HG03045 (cell line): ENCODE results near the gene GAGE13.
"Not testable (repeated sequence)": the region's sequence is repeated elsewhere in the genome, so short reads cannot be mapped to it uniquely, and the experiment has no call there.

Experiments
- ATAC-seq: cut with Tn5 transposase; IDR thresholded peaks from one replicate; pipeline ENCODE4 v1.9.1; 2021; ENCODE audit warnings: mild to moderate bottlenecking, moderate library complexity; ENCODE audit not compliant: unreplicated experiment

GAGE13 gene

DNA sequence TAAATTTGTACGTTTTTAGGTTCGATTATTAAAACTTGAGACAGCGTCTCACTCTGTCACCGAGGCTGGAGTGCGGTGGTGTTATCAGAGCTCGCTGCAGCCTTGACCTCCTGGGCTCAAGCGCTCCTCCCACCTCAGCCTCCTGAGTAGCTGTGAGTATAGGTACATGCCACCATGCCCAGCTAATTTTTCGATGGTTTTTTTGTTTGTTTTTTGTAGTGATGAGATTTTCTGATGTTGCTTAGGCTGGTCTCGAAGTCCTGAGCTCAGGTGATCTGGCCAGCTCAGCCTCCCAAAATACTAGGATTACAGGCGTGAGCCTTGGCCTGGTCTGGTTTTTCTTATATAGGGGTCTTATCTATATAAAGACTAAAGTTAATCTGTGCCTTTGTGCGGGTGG, 961 bp upstream of the GAGE13 start:
- not testable (repeated sequence) for ATAC-seq

DNA sequence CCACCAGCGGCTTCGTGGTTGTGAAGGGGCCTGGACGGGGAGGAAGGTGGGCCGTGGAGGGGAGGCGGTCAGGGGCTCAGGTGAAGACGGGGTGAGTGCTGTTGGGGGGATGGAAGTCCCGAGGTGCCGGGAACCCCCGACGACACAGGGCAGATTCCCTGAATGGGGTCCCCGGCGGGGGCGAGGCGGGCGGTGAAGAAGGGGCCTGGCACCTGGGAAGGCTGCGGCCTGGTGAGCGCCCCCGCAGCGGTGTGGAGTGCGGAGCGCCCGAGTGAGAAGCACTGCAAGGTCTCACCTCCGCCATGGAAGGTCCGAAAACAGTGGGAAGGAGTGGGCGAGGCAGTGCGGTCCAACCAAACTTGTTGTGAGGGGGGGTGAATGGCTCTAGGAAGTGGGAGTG, 459 bp downstream of the GAGE13 start:
- ATAC-seq = not testable (repeated sequence)

DNA sequence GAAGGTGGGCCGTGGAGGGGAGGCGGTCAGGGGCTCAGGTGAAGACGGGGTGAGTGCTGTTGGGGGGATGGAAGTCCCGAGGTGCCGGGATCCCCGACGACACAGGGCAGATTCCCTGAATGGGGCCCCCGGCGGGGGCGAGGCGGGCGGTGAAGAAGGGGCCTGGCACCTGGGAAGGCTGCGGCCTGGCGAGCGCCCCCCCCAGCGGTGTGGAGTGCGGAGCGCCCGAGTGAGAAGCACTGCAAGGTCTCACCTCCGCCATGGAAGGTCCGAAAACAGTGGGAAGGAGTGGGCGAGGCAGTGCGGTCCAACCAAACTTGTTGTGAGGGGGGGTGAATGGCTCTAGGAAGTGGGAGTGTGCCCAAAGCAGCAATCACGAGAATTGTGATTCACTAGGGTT, 10.1 kb downstream of the GAGE13 start:
- ATAC-seq = not testable (repeated sequence)

DNA sequence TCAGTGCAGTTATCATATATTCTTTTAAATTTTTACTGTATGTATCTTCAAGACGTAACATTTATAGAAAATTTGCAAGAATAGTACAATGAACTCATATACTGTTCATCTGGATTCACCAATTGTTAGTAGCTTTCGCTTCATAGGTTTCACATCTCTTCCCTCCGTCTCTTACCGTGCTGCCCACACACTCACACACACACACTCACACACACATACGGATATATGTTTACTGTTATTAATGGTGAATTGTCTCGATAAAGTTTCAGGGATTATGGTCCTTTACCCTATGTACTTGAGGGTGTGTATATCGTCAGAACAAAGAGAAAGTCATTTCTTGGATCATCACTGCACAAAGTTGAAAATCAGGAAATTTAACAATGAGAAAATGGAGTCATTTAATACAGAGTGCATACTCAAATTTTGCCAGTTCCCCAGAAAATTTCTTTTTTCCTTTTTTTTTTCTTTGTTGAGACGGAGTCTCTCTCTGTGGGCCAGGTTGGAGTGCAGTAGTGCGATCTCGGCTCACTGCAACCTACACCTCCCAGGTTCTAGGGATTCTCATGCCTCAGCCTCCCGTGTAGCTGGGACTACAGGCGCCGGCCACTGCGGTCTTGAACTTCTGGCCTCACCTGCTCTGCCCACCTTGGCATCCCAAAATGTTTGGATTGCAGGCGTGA, 13.3 kb downstream of the GAGE13 start:
- not testable (repeated sequence) for ATAC-seq

DNA sequence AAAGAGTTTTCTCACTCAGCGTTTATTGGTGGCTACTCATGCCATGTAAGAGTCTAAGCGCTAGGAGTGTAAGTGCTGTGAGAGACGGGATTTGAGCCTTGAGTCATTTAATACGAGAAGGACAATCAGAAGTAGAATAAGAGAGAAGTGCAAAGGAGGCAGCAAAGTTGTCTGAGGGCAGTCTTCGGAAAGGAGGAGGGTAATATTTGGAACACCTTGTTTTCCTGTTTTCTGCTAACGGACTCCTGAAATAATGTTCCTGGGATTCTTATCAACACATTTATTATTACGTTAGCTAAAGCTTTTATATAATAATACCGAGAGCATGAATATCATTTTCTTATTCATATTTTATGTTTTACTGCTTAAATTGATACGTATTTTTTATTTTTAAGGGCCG, 14.0 kb downstream of the GAGE13 start:
- not testable (repeated sequence) for ATAC-seq

DNA sequence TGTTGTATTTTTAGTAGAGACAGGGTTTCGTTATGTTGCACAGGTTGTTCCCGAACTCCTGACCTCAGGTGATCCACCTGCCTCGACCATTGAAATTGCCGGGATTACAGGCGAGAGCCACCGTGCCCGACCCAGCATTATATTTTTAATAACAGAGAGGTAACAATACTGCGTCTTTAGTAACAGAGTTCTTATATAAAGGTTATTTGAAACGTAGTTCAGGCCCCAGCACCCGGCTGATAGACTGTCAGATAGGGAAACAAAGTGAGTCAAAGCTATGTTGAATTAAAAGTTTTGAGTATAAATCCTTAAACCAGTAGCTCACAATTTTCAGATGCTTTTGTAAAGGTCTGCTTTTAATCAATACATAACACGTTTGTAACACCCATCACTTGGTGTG, 14.8 kb downstream of the GAGE13 start:
- ATAC-seq = not testable (repeated sequence)
